ENCODE measurements around the gene DDAH2. TPM values are rescaled to one million over a fixed set of nuclear protein-coding genes. Genes with fewer than 3 reads are reported as not detected.
A peak's percentile ranks its signal among the peaks of the same experiment; 100 is the strongest.

DDAH2 gene
- total and polyA plus RNA-seq, 8 donors: 70.2 to 199 (median 161) TPM

DNA sequence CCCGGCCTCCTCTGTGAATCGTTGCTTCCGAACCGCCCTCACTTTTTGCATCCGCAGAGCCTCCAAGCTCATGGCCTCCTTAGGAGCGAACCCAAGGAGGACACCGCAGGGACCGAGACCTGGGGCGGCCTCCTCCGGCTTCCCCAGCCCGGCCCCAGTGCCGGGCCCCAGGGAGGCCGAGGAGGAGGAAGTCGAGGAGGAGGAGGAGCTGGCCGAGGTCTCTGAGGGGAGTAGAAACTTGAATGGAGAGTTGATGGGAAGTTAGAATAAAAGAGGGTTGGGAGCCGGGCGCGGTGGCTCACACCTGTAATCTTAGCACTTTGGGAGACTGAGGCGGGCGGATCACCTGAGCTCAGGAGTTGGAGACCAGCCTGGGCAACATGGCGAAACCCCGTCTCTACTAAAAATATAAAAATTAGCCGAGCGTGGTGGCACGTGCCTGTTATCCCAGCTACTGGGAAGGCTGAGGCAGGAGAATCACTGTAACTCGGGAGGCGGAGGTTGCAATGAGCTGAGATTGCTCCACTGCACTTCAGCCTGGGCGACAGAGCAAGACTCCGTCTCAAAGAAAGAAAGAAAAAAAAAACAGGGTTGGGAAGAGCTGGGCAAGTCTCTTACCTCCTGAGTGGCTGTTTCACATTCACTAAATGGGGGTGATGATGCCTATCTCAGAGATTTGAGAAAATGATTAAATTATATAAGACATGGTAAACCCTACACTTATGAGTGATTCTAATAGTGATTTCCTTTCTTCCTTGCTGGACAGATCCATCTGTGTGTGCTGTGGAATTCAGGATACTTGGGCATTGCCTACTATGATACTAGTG, 11.5 kb upstream of the DDAH2 start:
- Histone ChIP-seq H3K4me1 (peaks cover 28 to 39% of the 10 kb centered on the region in 2 donors), H3K36me3 (no peaks in the 10 kb centered on the region), H3K27ac (peak overlapping the region; percentile 69 to 90), H3K4me3 (peak overlapping the region; percentile 79 to 83), H3K27me3 (no peaks in the 10 kb centered on the region), H3K9me3 (no peaks in the 10 kb centered on the region)
- intact Hi-C loops (cut with DNase I): no loop called here
- DNase-seq: peak in 3 of 4 donors; percentile 30 to 89 (median 60)
- ATAC-seq: peak; percentile 2
- TF ChIP-seq CTCF (IDR thresholded peaks at IDR 0.05): no peak

DNA sequence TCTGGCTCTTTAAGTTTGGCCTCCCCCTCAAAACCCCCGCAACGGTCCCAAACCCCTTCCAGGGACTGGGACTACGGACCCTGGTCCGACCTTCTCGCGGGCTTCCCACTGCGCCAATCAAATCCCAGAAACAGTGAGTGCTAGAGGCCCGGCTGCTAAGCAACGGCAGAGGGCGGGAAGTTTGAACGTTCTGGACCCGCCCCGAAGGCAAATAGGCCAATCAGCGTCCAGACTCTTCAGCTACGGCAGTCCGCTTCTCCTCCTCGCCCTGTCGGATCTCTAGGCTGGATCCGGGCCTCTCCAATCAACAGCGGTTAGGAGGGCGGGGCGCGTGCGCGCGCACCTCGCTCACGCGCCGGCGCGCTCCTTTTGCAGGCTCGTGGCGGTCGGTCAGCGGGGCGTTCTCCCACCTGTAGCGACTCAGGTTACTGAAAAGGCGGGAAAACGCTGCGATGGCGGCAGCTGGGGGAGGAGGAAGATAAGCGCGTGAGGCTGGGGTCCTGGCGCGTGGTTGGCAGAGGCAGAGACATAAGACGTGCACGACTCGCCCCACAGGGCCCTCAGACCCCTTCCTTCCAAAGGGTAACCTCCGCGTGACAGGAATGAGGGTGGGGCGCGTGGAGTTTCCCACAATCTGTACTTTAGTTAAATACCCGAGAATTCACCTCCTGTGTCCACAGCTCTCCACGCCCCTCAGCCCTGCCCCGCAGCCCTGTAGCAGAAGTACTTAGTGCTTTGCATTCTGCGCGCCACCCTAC, 10.7 kb upstream of the DDAH2 start, which contains the start of gene MSH5:
Gene MSH5 (plus strand): TSS at position 367 of the 758 bp plus-strand sequence. CDS start 462 bp downstream, outside the sequence.
- H3K9me3 ChIP-seq: no peaks in the 10 kb centered on the region
- no peak for TF ChIP-seq CTCF (IDR thresholded peaks at IDR 0.05)
- H3K4me1 ChIP-seq: peaks cover 28 to 39% of the 10 kb centered on the region in 2 donors
- peak; percentile 96 to 99 (median 98) for DNase-seq
- intact Hi-C loops (cut with DNase I): no loop called here
- peak within 1 kb of the TSS; percentile 69 to 97 for H3K27ac ChIP-seq
- no peaks in the 10 kb centered on the region for H3K27me3 ChIP-seq
- no peaks in the 10 kb centered on the region for H3K36me3 ChIP-seq
- peak within 1 kb of the TSS; percentile 79 to 83 for H3K4me3 ChIP-seq
- peak; percentile 87 for ATAC-seq

GRCh38 chr6:31737991-31738979, 9.2 kb upstream of the DDAH2 start:
- ATAC-seq: peak; percentile 19
- intact Hi-C loops (cut with DNase I): no loop called here
- Histone ChIP-seq H3K27ac (peak overlapping the region; percentile 93 to 97), H3K4me3 (peak overlapping the region in 1 of 2 donors; percentile 97), H3K27me3 (no peaks in the 10 kb centered on the region), H3K9me3 (no peaks in the 10 kb centered on the region), H3K36me3 (peaks cover 2 to 10% of the 10 kb centered on the region in 2 donors), H3K4me1 (peaks cover 33 to 53% of the 10 kb centered on the region in 2 donors)
- no peak for TF ChIP-seq CTCF (IDR thresholded peaks at IDR 0.05)
- DNase-seq: peak in 3 of 4 donors; percentile 61 to 82 (median 78)

DNA sequence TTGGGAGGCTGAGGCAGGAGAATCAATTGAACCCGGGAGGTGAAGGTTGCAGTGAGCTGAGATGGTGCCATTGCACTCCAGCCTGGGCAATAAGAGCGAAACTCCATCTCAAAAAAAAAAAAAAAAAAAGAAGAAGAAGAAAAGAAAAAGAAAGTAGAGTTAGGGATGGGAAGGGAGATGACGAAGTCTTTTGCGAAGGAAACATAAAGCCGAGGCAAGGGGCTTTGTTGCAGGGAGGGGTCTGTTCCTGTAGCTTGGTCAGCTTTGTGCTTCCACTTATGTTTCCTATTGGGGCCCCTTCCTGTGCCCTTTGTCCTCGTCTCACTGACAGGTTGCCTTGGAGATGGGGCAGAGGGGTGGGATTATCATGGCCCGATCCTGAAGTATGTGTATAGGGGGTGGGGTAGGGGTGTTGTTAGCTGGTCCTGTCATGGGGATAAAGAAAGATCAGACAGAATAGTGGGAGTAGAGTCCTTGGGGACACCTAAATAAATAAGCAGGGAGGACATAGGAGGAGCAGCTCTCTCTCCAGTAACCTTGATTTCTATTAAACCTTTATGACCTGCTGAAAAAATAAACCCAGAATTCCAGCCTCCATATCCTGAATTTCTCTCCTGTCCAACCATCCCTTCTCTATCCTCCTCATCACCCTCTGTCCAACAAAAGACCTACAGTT, 8.4 kb upstream of the DDAH2 start:
- ATAC-seq (no peak), DNase-seq (peak in 1 of 4 donors; percentile 62)
- Histone ChIP-seq H3K4me3 (peak overlapping the region in 1 of 2 donors; percentile 97), H3K36me3 (peaks cover 4 to 18% of the 10 kb centered on the region in 2 donors), H3K27ac (peak overlapping the region; percentile 93 to 97), H3K27me3 (no peaks in the 10 kb centered on the region), H3K4me1 (peaks cover 33 to 61% of the 10 kb centered on the region in 2 donors), H3K9me3 (no peaks in the 10 kb centered on the region)
- no peak for TF ChIP-seq CTCF (IDR thresholded peaks at IDR 0.05)
- intact Hi-C loops (cut with DNase I): no loop called here

Data from left lung (tissue), 10 donors.